ENCODE results near the gene AUP1.

Gene AUP1

GRCh38 chr2:74575320-74575719 is 45.8 kb upstream of the AUP1 start:
- no peak overlapping the region for H3K23ac ChIP-seq (ENCODE audit: low read length)
- H3K36me3 ChIP-seq (ENCODE audit: control insufficient read depth, insufficient read depth, low read length): no peaks in the 10 kb centered on the region
- H3K4me1 ChIP-seq (ENCODE audit: control insufficient read depth, low read depth, low read length): no peaks in the 10 kb centered on the region
- no peak overlapping the region for H3K4me2 ChIP-seq (ENCODE audit: low read length)
- no peak for DNase-seq
- no peak overlapping the region for H3K4me3 ChIP-seq (ENCODE audit: low read length)
- H2AK5ac ChIP-seq (ENCODE audit: low read length): no peak overlapping the region
- no peak overlapping the region for H4K5ac ChIP-seq (ENCODE audit: low read length)
- H3K79me1 ChIP-seq (ENCODE audit: low read length): no peaks in the 10 kb centered on the region
- H2BK120ac ChIP-seq (ENCODE audit: low read depth, low read length): no peak overlapping the region
- H4K8ac ChIP-seq (ENCODE audit: low read depth, low read length): no peak overlapping the region
- H3K9ac ChIP-seq (ENCODE audit: low read length): no peak overlapping the region
- WGBS (ENCODE audit: extremely low coverage, insufficient coverage, low lambda C conversion rate): no CpG with 5 or more reads among the region's 4 CpGs
- H2BK5ac ChIP-seq (ENCODE audit: low read length): no peak overlapping the region
- no peaks in the 10 kb centered on the region for H3K27me3 ChIP-seq (ENCODE audit: insufficient read depth, low read length, poor library complexity)
- no peak overlapping the region for H3K18ac ChIP-seq (ENCODE audit: low read length)
- H3K4ac ChIP-seq (ENCODE audit: low read depth, low read length): no peak overlapping the region
- no peak overlapping the region for H3K27ac ChIP-seq (ENCODE audit: low read depth, low read length)
- no peak overlapping the region for H3K56ac ChIP-seq (ENCODE audit: low read length)
- no peaks in the 10 kb centered on the region for H3K79me2 ChIP-seq (ENCODE audit: control insufficient read depth, insufficient read depth, low read length)
- H2BK15ac ChIP-seq (replicated peaks; ENCODE audit: low read depth): no peak overlapping the region

GRCh38 chr2:74573747-74574562 is 44.4 kb upstream of the AUP1 start:
- no peak overlapping the region for H2BK120ac ChIP-seq (ENCODE audit: low read depth, low read length)
- H3K27ac ChIP-seq (ENCODE audit: low read depth, low read length): no peak overlapping the region
- no peaks in the 10 kb centered on the region for H3K36me3 ChIP-seq (ENCODE audit: control insufficient read depth, insufficient read depth, low read length)
- H3K23ac ChIP-seq (ENCODE audit: low read length): no peak overlapping the region
- no peaks in the 10 kb centered on the region for H3K79me2 ChIP-seq (ENCODE audit: control insufficient read depth, insufficient read depth, low read length)
- no peaks in the 10 kb centered on the region for H3K27me3 ChIP-seq (ENCODE audit: insufficient read depth, low read length, poor library complexity)
- no peaks in the 10 kb centered on the region for H3K79me1 ChIP-seq (ENCODE audit: low read length)
- peak overlapping the region; percentile 65 for H4K5ac ChIP-seq (ENCODE audit: low read length)
- H3K18ac ChIP-seq (ENCODE audit: low read length): no peak overlapping the region
- H4K8ac ChIP-seq (ENCODE audit: low read depth, low read length): no peak overlapping the region
- no peak overlapping the region for H2AK5ac ChIP-seq (ENCODE audit: low read length)
- no peak overlapping the region for H3K56ac ChIP-seq (ENCODE audit: low read length)
- H2BK5ac ChIP-seq (ENCODE audit: low read length): no peak overlapping the region
- DNase-seq: no peak
- H3K9ac ChIP-seq (ENCODE audit: low read length): no peak overlapping the region
- no peak overlapping the region for H3K4me3 ChIP-seq (ENCODE audit: low read length)
- H3K4ac ChIP-seq (ENCODE audit: low read depth, low read length): no peak overlapping the region
- H3K4me2 ChIP-seq (ENCODE audit: low read length): no peak overlapping the region
- WGBS (ENCODE audit: extremely low coverage, insufficient coverage, low lambda C conversion rate): no CpG with 5 or more reads among the region's 7 CpGs
- no peak overlapping the region for H2BK15ac ChIP-seq (replicated peaks; ENCODE audit: low read depth)
- no peaks in the 10 kb centered on the region for H3K4me1 ChIP-seq (ENCODE audit: control insufficient read depth, low read depth, low read length)

DNA sequence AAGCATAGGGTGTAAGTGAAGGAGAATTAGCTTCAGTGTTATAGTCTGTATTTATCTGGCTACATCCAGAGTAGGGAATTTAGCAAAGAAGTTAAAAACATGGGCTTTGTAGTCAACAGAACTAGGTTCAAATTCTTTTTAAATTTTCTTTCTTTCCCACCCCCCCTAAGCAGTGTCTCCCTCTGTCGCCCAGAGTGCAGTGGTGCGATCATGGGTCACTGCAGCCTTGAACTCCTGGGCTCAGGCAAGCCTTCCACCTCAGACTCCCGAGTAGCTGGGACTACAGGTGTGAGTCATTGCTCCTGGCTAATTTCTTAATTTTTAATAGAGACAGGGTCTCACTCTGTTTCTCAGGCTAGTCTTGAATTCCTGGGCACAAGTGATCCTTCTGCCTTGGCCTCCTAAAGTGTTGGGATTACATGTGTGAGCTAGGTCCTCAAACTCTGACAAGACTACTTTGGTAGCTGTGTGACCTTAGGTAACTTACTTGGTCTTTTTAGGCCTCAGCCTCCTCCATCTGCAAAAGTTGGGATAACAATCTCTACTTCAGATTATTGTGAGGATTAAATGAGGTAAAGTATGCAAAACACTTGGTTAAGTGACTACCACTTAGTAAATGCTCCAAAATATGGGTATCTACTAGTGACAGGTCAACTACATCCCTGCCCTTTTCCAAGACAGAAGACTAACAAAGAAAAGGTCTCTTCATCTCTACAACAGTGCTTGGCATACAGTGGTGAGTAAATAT is 42.8 kb upstream of the AUP1 start:
- no peak overlapping the region for H3K4me2 ChIP-seq (ENCODE audit: low read length)
- no peak overlapping the region for H3K9ac ChIP-seq (ENCODE audit: low read length)
- H2BK120ac ChIP-seq (ENCODE audit: low read depth, low read length): no peak overlapping the region
- peak; percentile 22 for DNase-seq
- no CpG with 5 or more reads among the region's 3 CpGs for WGBS (ENCODE audit: extremely low coverage, insufficient coverage, low lambda C conversion rate)
- H3K56ac ChIP-seq (ENCODE audit: low read length): no peak overlapping the region
- no peak overlapping the region for H3K4me3 ChIP-seq (ENCODE audit: low read length)
- no peaks in the 10 kb centered on the region for H3K36me3 ChIP-seq (ENCODE audit: control insufficient read depth, insufficient read depth, low read length)
- no peak overlapping the region for H3K18ac ChIP-seq (ENCODE audit: low read length)
- H3K23ac ChIP-seq (ENCODE audit: low read length): no peak overlapping the region
- H4K8ac ChIP-seq (ENCODE audit: low read depth, low read length): no peak overlapping the region
- H3K27me3 ChIP-seq (ENCODE audit: insufficient read depth, low read length, poor library complexity): peaks cover 4% of the 10 kb centered on the region
- no peak overlapping the region for H3K4ac ChIP-seq (ENCODE audit: low read depth, low read length)
- no peak overlapping the region for H4K5ac ChIP-seq (ENCODE audit: low read length)
- H2AK5ac ChIP-seq (ENCODE audit: low read length): no peak overlapping the region
- H2BK15ac ChIP-seq (replicated peaks; ENCODE audit: low read depth): no peak overlapping the region
- H2BK5ac ChIP-seq (ENCODE audit: low read length): no peak overlapping the region
- H3K27ac ChIP-seq (ENCODE audit: low read depth, low read length): no peak overlapping the region
- no peaks in the 10 kb centered on the region for H3K79me2 ChIP-seq (ENCODE audit: control insufficient read depth, insufficient read depth, low read length)
- no peaks in the 10 kb centered on the region for H3K79me1 ChIP-seq (ENCODE audit: low read length)
- H3K4me1 ChIP-seq (ENCODE audit: control insufficient read depth, low read depth, low read length): no peaks in the 10 kb centered on the region

- Histone ChIP-seq H3K4me1 (ENCODE audit: control insufficient read depth, low read depth, low read length) (no peaks in the 10 kb centered on the region), H3K4ac (ENCODE audit: low read depth, low read length) (no peak overlapping the region), H4K5ac (ENCODE audit: low read length) (no peak overlapping the region), H3K56ac (ENCODE audit: low read length) (no peak overlapping the region), H3K9ac (ENCODE audit: low read length) (no peak overlapping the region), H3K18ac (ENCODE audit: low read length) (no peak overlapping the region), H3K36me3 (ENCODE audit: control insufficient read depth, insufficient read depth, low read length) (no peaks in the 10 kb centered on the region), H3K23ac (ENCODE audit: low read length) (no peak overlapping the region), H3K27me3 (ENCODE audit: insufficient read depth, low read length, poor library complexity) (peaks cover 4% of the 10 kb centered on the region), H2BK120ac (ENCODE audit: low read depth, low read length) (no peak overlapping the region), H4K8ac (ENCODE audit: low read depth, low read length) (no peak overlapping the region), H3K4me3 (ENCODE audit: low read length) (no peak overlapping the region), H3K79me1 (ENCODE audit: low read length) (no peaks in the 10 kb centered on the region), H3K4me2 (ENCODE audit: low read length) (no peak overlapping the region), H2AK5ac (ENCODE audit: low read length) (no peak overlapping the region), H2BK5ac (ENCODE audit: low read length) (no peak overlapping the region), H3K79me2 (ENCODE audit: control insufficient read depth, insufficient read depth, low read length) (no peaks in the 10 kb centered on the region), H3K27ac (ENCODE audit: low read depth, low read length) (no peak overlapping the region), H2BK15ac (replicated peaks; ENCODE audit: low read depth) (no peak overlapping the region)
- DNase-seq: no peak
- no CpG with 5 or more reads among the region's 1 CpG for WGBS (ENCODE audit: extremely low coverage, insufficient coverage, low lambda C conversion rate)
Measured at GRCh38 chr2:74571058-74571457, 41.6 kb upstream of the AUP1 start.

- Histone ChIP-seq H3K4me1 (ENCODE audit: control insufficient read depth, low read depth, low read length) (no peaks in the 10 kb centered on the region), H2BK5ac (ENCODE audit: low read length) (no peak overlapping the region), H4K5ac (ENCODE audit: low read length) (no peak overlapping the region), H4K8ac (ENCODE audit: low read depth, low read length) (no peak overlapping the region), H3K4ac (ENCODE audit: low read depth, low read length) (no peak overlapping the region), H2BK15ac (replicated peaks; ENCODE audit: low read depth) (no peak overlapping the region), H3K79me1 (ENCODE audit: low read length) (no peaks in the 10 kb centered on the region), H2BK120ac (ENCODE audit: low read depth, low read length) (no peak overlapping the region), H3K79me2 (ENCODE audit: control insufficient read depth, insufficient read depth, low read length) (no peaks in the 10 kb centered on the region), H3K56ac (ENCODE audit: low read length) (no peak overlapping the region), H3K23ac (ENCODE audit: low read length) (no peak overlapping the region), H3K18ac (ENCODE audit: low read length) (no peak overlapping the region), H3K4me2 (ENCODE audit: low read length) (no peak overlapping the region), H2AK5ac (ENCODE audit: low read length) (no peak overlapping the region), H3K36me3 (ENCODE audit: control insufficient read depth, insufficient read depth, low read length) (no peaks in the 10 kb centered on the region), H3K27me3 (ENCODE audit: insufficient read depth, low read length, poor library complexity) (peaks cover 4% of the 10 kb centered on the region), H3K9ac (ENCODE audit: low read length) (no peak overlapping the region), H3K4me3 (ENCODE audit: low read length) (no peak overlapping the region), H3K27ac (ENCODE audit: low read depth, low read length) (no peak overlapping the region)
- no peak for DNase-seq
- no CpG with 5 or more reads among the region's 1 CpG for WGBS (ENCODE audit: extremely low coverage, insufficient coverage, low lambda C conversion rate)
Measured at GRCh38 chr2:74569686-74570085, 40.2 kb upstream of the AUP1 start.

Data from mesendoderm (in vitro differentiated cells).